Ramos (cell line): ENCODE measurements around the gene IBSP.

Source experiments
- in situ Hi-C: fragments of 300-500 bp; cut with MboI; formaldehyde crosslinking; loops from one replicate; pipeline ENCODE4 v1.14.3; 2022; ENCODE audit warnings: low sequenced_read_pairs; ENCODE audit not compliant: unreplicated experiment

IBSP gene, protein sequence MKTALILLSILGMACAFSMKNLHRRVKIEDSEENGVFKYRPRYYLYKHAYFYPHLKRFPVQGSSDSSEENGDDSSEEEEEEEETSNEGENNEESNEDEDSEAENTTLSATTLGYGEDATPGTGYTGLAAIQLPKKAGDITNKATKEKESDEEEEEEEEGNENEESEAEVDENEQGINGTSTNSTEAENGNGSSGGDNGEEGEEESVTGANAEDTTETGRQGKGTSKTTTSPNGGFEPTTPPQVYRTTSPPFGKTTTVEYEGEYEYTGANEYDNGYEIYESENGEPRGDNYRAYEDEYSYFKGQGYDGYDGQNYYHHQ

GRCh38 chr4:87799301-87800113, at the start of gene IBSP:
TSS of gene IBSP (plus strand) at chr4:87799554. CDS start at chr4:87802362, 2,808 bp downstream.
- in situ Hi-C loops: no loop called here

GRCh38 chr4:87749883-87750282, 49.5 kb upstream of the IBSP start:
- in situ Hi-C loops: no loop called here

GRCh38 chr4:87758270-87758669, 41.1 kb upstream of the IBSP start:
- in situ Hi-C loops: no loop called here

- in situ Hi-C loops: no loop called here
These were observed 37.0 kb upstream of the IBSP start for GRCh38 chr4:87762311-87762710.

- in situ Hi-C loops: no loop called here
These were observed 17.8 kb upstream of the IBSP start for GRCh38 chr4:87781569-87781968.

DNA sequence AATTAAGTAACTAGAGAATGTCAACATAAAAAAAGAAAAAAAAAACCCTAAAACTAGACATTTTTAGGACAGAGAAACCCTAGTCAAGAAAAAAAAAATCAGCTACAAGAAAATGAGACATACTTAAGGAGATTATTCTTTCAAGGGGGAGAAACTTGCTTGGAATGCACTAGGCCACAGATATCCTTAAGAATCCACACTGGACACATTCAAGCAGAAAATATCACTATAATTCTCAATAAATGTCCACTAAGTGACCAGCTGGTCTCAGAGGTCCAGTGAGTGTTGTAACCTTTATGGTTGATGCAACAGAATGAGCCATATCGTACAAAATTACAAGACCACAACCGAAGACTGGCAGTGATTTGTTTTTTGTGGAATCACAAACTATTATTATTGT, 15.6 kb upstream of the IBSP start:
- in situ Hi-C loops: no loop called here

GRCh38 chr4:87785731-87786509, 13.4 kb upstream of the IBSP start:
- in situ Hi-C loops: no loop called here

DNA sequence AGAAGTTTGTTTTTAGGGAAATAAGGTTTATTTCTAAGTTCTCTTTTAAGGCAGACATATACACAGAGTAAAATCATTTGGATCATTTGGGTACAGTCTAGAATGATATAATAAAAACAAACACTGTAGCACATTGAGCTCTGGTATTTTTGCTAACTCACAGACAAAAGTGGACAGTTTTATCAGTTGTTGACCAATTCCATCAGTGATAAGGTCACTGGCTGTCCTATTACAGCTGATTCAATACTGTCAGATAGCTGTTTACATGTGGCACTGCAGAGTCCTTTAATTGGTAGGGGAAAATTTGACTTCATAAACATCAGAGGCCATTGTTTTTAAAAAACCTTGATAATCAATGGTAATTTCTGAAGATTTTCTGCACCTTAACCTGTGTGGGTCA, 3.5 kb downstream of the IBSP start:
- in situ Hi-C loops: no loop called here

DNA sequence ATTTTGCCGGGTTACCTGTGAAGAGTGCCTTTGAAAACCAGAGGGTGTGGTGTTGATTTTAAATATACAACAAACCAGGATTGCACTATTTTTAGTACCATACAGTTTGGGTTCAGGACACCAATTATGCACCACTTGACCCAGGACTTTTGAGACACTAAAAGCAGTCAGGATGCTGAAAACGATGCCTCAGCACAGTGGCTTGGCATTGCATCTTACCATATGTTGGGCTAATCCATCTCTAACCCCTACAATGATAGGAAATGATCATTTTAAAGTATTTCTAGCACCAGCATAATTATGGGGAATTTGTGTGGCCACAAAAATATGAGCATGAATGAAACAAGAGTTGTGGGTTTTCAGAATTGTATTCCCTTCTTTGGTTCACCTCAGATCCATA, 4.1 kb downstream of the IBSP start:
- in situ Hi-C loops: no loop called here

DNA sequence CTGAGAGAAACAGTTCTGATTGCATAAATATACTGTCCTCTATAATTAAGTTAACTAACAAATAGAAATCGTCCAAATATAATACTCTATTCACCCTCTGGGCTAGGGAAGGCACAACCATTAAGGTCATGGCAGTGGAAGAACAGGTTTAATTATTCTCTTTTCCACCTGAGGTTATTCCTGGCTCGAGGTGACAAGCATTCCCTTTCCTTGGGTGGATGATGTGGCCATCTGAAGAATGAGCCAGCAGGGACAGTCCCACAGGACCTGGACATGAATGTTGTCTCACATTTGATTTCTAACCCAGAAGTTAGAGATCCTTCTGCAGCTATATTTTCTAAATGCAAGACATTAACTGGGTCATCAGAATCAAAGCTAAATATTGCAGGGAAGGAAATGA, 5.5 kb downstream of the IBSP start:
- in situ Hi-C loops: no loop called here

DNA sequence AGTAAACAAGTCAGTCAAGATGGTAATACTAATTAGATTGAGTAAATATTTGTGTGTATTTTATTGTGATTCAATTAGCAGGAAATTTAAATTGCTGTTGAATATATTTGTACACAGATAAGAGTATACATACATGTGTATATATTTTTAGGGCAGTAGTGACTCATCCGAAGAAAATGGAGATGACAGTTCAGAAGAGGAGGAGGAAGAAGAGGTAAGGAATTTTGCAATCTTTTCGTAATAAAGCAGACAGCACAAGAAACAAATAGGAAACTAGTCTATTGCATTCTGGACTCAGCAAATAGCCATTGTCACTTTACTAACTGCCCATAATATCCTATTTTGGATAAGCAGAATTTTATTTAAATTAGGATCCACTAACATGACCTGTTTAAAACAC, 6.6 kb downstream of the IBSP start:
- in situ Hi-C loops: no loop called here

DNA sequence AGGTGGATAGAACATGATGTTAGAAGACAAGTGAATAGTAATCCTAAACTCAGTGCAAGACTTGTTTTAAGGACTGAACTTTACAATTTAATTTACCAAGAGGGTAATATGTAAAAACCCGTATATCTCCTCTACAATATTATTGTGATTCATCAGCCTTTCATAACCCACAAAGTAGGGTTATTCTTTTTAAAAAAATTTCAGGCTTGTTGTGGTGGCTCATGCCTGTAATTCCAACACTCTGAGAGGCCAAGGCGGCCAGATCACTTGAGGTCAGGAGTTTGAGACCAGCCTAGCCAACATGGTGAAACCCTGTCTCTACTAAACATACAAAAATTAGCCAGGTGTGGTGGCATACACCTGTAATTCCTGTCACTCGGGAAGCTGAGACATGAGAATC, 7.2 kb downstream of the IBSP start:
- in situ Hi-C loops: no loop called here

DNA sequence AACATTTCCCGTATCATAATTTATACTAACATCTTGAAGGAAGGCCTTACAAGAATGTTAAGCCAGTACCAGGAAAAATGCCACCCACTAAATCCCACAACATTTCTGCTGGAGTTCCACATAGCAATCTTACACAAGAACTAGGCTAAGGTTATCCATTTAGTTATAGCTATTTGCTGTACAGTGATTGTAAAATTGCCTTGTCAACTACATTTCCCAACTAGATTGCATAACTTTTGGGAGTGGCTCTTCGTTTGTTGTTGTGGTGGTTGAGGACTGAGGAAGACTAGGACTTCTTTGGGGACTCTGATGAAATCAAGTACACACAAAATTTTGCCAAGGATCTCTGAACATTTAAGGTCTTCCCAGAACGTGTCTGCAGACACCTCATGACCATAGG, 8.0 kb downstream of the IBSP start:
- in situ Hi-C loops: no loop called here

GRCh38 chr4:87811977-87812376, 12.6 kb downstream of the IBSP start:
- in situ Hi-C loops: no loop called here

DNA sequence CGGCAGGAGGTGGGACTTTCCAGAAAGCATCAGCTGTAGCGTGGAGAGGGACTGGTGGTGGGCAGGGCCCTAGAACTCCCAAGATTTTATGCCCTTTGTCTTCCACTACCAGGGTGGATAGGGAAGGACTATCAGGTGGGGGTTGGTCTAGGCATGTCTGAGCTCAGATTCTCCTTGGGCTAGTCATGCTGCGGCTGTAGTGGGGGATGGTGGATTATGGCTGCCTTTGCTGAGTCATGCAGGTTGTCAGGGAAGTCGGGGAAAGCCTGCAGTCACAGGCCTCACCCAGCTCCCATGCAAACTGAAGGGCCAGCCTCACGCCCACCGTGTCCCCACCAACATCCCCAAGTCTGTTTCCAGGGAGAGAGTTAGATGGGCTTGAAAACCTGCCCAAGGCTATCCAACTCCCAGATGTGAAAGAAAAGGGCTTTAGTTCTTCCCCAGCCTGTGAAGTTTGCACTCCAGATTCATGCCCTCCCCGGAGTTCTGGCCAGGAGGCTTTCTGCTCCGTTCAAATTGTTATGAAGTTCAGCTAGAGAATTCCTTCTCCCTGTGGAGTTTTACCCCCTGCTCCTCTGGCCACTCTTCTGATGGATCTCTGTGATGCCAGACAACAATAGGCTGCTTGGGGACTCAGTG, 20.0 kb downstream of the IBSP start:
- in situ Hi-C loops: no loop called here

- in situ Hi-C loops: no loop called here
These were observed 23.8 kb downstream of the IBSP start for GRCh38 chr4:87823200-87823599.

DNA sequence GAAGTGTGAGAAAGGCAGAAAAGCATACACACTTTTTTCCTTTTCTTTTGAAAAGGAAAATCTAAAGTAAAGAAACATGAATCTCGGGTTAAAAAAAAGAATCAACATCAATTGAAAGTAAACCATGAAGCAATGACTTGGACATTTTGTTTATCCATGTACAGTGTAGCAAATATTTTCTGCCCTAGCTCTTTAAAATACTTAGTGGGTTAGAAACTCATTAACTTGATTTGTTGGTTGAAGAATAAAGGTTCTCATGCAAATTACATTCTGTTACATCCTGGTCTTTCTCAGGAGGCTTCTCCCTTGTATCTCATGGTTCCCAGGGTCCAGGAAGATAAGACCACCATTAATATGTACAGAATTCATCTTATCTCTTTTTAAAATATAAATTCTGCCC, 24.4 kb downstream of the IBSP start:
- in situ Hi-C loops: no loop called here

- in situ Hi-C loops: no loop called here
These were observed 25.0 kb downstream of the IBSP start for GRCh38 chr4:87824352-87824751.

GRCh38 chr4:87832669-87833068, 33.3 kb downstream of the IBSP start, which contains the start of gene MEPE:
TSS of gene MEPE (plus strand) at chr4:87832969. CDS start at chr4:87834715, 1,746 bp downstream.
- in situ Hi-C loops: loop anchor here (25.0 kb wide), 1 partner anchor 470 kb away; no protein-coding TSS in a partner anchor

DNA sequence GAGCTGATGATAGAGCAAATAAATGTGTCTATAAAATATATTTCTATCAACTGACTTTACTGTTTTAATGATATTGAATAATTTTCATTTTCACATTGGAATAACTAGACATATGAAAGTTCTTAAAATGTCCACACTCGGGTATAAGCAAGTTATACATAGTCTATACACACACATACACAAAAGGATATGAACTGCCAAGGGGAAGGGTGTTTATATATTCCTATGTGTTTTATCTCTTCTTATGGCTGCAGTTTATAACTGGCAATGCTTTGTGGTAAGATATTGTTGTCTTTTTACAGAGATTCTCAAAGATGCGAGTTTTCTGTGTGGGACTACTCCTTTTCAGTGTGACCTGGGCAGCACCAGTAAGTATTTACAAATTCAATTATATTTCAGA, 35.0 kb downstream of the IBSP start:
- in situ Hi-C loops: loop anchor here (25.0 kb wide), 1 partner anchor 472 kb away; no protein-coding TSS in a partner anchor
